HG03354 (cell line): ENCODE results near the gene SNRNP25.
A peak's percentile ranks its signal among the peaks of the same experiment; 100 is the strongest.

Experiments
- ATAC-seq: cut with Tn5 transposase; IDR thresholded peaks from one replicate; pipeline ENCODE4 v1.9.1; 2021; ENCODE audit warnings: mild to moderate bottlenecking; ENCODE audit not compliant: unreplicated experiment, poor library complexity, severe bottlenecking

SNRNP25 gene

GRCh38 chr16:89391-90302 lies 36.0 kb downstream of the SNRNP25 start:
- no peak for ATAC-seq

GRCh38 chr16:91484-91883 lies 37.9 kb downstream of the SNRNP25 start:
- no peak for ATAC-seq

- ATAC-seq = no peak
These were observed 39.1 kb downstream of the SNRNP25 start for GRCh38 chr16:92431-93339.

GRCh38 chr16:94918-95265 lies 41.3 kb downstream of the SNRNP25 start:
- ATAC-seq = no peak

- ATAC-seq = peak; percentile 79
These were observed 43.3 kb downstream of the SNRNP25 start for GRCh38 chr16:96935-97381.

GRCh38 chr16:97822-98221 lies 44.2 kb downstream of the SNRNP25 start:
- no peak for ATAC-seq

- no peak for ATAC-seq
These were observed 47.4 kb downstream of the SNRNP25 start for GRCh38 chr16:100989-101388.

GRCh38 chr16:101586-101985 lies 48.0 kb downstream of the SNRNP25 start:
- no peak for ATAC-seq

- ATAC-seq = no peak
These were observed 48.6 kb downstream of the SNRNP25 start for GRCh38 chr16:102060-102855.

GRCh38 chr16:104355-104754 lies 50.7 kb downstream of the SNRNP25 start:
- no peak for ATAC-seq

GRCh38 chr16:104928-105327 lies 51.3 kb downstream of the SNRNP25 start:
- no peak for ATAC-seq

- no peak for ATAC-seq
These were observed 51.9 kb downstream of the SNRNP25 start for GRCh38 chr16:105521-105920.

- no peak for ATAC-seq
These were observed 53.1 kb downstream of the SNRNP25 start for GRCh38 chr16:106623-107324.
